ENCODE data around the gene DMP1.

GRCh38 chr4:87662871-87663270 lies 12.8 kb downstream of the DMP1 start:
- no peak for TF ChIP-seq GATA3 (IDR thresholded peaks at IDR 0.05; ENCODE audit: low read depth, low read length)
- TF ChIP-seq GATA2 (IDR thresholded peaks at IDR 0.05; ENCODE audit: low read depth, low read length): no peak
